ENCODE results near the gene SARS2. TPM values are rescaled to one million over a fixed set of nuclear protein-coding genes. Genes with fewer than 3 reads are reported as not detected.
"Not testable (repeated sequence)": the region's sequence is repeated elsewhere in the genome, so short reads cannot be mapped to it uniquely, and the experiment has no call there.

Gene SARS2
- total and polyA plus RNA-seq, 4 donors, result 15.9 to 19.2 (median 17.1) TPM

DNA sequence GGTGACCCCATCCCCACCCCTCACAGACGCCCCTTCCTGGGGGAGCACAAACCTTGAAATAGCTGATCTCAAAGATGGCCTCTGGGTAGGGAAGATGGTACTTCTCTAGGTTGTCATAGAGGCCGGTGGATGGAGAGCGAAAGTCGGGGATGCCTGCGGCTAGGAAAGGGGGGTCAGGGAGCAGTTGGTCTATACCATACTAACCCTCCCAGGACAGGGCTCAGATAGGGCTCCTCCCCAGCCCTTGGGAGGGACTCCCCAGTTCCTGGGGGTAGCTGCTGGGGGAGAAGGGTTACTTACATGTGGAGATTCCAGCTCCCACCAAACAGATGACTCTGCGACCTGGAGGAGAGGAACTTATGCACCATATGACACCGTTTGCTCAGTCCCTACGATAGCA is 40.8 kb downstream of the SARS2 start (continued):
- TF ChIP-seq HNF4A (conservative IDR thresholded peaks at IDR 0.05), result no peak
- no peak for TF ChIP-seq FOXA1 (IDR thresholded peaks at IDR 0.05)

DNA sequence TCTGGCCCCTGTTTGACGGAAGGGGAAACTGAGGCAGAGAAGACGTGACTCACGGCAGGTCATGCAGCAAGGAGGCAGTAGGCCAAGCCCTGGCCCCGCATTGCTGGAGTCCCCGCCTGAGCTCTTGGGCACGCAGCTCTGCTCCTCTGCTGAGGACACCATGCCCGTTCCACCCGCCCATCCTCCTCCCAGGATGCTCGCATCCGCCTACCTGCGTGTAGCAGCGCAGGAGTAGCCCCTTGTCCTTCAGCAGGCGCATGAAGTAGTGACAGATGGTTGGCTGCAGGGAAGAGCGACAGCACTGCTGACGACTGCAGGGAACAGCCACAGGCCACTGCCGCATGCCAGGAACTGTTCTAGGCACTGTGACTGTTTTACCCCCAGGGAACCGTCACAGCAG is 41.7 kb downstream of the SARS2 start:
- TF ChIP-seq RXRA (IDR thresholded peaks at IDR 0.05) (no peak), HNF4A (conservative IDR thresholded peaks at IDR 0.05) (no peak), FOXA1 (IDR thresholded peaks at IDR 0.05) (no peak), EGR1 (IDR thresholded peaks at IDR 0.05; ENCODE audit: low read depth in 2 of 2) (no peak), SP1 (IDR thresholded peaks at IDR 0.05) (no peak), RAD21 (IDR thresholded peaks at IDR 0.05) (no peak), JUND (IDR thresholded peaks at IDR 0.05) (no peak), TAF1 (conservative IDR thresholded peaks at IDR 0.05) (no peak), FOXA2 (IDR thresholded peaks at IDR 0.05) (no peak), HNF4G (IDR thresholded peaks at IDR 0.05) (no peak), NR2F2 (IDR thresholded peaks at IDR 0.05) (no peak), YY1 (IDR thresholded peaks at IDR 0.05) (no peak), GABPA (IDR thresholded peaks at IDR 0.05 in 1 of 2, conservative IDR thresholded peaks at IDR 0.05 in 1 of 2) (no peak)
- TF ChIP-seq, protein P1, sequence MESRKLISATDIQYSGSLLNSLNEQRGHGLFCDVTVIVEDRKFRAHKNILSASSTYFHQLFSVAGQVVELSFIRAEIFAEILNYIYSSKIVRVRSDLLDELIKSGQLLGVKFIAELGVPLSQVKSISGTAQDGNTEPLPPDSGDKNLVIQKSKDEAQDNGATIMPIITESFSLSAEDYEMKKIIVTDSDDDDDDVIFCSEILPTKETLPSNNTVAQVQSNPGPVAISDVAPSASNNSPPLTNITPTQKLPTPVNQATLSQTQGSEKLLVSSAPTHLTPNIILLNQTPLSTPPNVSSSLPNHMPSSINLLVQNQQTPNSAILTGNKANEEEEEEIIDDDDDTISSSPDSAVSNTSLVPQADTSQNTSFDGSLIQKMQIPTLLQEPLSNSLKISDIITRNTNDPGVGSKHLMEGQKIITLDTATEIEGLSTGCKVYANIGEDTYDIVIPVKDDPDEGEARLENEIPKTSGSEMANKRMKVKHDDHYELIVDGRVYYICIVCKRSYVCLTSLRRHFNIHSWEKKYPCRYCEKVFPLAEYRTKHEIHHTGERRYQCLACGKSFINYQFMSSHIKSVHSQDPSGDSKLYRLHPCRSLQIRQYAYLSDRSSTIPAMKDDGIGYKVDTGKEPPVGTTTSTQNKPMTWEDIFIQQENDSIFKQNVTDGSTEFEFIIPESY (IDR thresholded peaks at IDR 0.05), result no peak
- TF ChIP-seq, protein P2, sequence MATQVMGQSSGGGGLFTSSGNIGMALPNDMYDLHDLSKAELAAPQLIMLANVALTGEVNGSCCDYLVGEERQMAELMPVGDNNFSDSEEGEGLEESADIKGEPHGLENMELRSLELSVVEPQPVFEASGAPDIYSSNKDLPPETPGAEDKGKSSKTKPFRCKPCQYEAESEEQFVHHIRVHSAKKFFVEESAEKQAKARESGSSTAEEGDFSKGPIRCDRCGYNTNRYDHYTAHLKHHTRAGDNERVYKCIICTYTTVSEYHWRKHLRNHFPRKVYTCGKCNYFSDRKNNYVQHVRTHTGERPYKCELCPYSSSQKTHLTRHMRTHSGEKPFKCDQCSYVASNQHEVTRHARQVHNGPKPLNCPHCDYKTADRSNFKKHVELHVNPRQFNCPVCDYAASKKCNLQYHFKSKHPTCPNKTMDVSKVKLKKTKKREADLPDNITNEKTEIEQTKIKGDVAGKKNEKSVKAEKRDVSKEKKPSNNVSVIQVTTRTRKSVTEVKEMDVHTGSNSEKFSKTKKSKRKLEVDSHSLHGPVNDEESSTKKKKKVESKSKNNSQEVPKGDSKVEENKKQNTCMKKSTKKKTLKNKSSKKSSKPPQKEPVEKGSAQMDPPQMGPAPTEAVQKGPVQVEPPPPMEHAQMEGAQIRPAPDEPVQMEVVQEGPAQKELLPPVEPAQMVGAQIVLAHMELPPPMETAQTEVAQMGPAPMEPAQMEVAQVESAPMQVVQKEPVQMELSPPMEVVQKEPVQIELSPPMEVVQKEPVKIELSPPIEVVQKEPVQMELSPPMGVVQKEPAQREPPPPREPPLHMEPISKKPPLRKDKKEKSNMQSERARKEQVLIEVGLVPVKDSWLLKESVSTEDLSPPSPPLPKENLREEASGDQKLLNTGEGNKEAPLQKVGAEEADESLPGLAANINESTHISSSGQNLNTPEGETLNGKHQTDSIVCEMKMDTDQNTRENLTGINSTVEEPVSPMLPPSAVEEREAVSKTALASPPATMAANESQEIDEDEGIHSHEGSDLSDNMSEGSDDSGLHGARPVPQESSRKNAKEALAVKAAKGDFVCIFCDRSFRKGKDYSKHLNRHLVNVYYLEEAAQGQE (IDR thresholded peaks at IDR 0.05), result no peak
- TF ChIP-seq, protein P3, sequence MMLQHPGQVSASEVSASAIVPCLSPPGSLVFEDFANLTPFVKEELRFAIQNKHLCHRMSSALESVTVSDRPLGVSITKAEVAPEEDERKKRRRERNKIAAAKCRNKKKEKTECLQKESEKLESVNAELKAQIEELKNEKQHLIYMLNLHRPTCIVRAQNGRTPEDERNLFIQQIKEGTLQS (IDR thresholded peaks at IDR 0.05), result no peak
- TF ChIP-seq, protein P4, sequence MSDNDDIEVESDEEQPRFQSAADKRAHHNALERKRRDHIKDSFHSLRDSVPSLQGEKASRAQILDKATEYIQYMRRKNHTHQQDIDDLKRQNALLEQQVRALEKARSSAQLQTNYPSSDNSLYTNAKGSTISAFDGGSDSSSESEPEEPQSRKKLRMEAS (IDR thresholded peaks at IDR 0.05), result no peak
- TF ChIP-seq, protein P5, sequence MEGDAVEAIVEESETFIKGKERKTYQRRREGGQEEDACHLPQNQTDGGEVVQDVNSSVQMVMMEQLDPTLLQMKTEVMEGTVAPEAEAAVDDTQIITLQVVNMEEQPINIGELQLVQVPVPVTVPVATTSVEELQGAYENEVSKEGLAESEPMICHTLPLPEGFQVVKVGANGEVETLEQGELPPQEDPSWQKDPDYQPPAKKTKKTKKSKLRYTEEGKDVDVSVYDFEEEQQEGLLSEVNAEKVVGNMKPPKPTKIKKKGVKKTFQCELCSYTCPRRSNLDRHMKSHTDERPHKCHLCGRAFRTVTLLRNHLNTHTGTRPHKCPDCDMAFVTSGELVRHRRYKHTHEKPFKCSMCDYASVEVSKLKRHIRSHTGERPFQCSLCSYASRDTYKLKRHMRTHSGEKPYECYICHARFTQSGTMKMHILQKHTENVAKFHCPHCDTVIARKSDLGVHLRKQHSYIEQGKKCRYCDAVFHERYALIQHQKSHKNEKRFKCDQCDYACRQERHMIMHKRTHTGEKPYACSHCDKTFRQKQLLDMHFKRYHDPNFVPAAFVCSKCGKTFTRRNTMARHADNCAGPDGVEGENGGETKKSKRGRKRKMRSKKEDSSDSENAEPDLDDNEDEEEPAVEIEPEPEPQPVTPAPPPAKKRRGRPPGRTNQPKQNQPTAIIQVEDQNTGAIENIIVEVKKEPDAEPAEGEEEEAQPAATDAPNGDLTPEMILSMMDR (IDR thresholded peaks at IDR 0.05; ENCODE audit: low read depth, low read length, missing input control), result no peak
- 93% methylated on average over 17 of the region's 17 CpGs for WGBS
- H3K9me3 ChIP-seq (ENCODE audit: control insufficient read depth in 4 of 4, low read length in 3 of 4), result no peaks in the 10 kb centered on the region
- H3K27ac ChIP-seq (ENCODE audit: low read depth in 1 of 2, low read length in 2 of 2), result no peak overlapping the region
- H3K4me3 ChIP-seq (ENCODE audit: low read depth in 1 of 3, low read length in 3 of 3), result no peak overlapping the region
- peaks cover 2 to 24% (median 18%) of the 10 kb centered on the region in 4 donors for H3K36me3 ChIP-seq (ENCODE audit: control insufficient read depth in 4 of 4, insufficient read depth in 3 of 4, low read depth in 1 of 4, low read length in 3 of 4)
- no peaks in the 10 kb centered on the region for H3K27me3 ChIP-seq (ENCODE audit: control insufficient read depth in 4 of 4, insufficient read depth in 4 of 4, low read length in 3 of 4)
- no peak overlapping the region for H3K9ac ChIP-seq (ENCODE audit: low read depth in 1 of 2, low read length in 2 of 2)
- DNase-seq (ENCODE audit: low spot score), result no peak
- H3K4me1 ChIP-seq (ENCODE audit: control insufficient read depth in 4 of 4, insufficient read depth in 4 of 4, low read length in 3 of 4), result peaks cover 0 to 4% (median 3%) of the 10 kb centered on the region in 4 donors

DNA sequence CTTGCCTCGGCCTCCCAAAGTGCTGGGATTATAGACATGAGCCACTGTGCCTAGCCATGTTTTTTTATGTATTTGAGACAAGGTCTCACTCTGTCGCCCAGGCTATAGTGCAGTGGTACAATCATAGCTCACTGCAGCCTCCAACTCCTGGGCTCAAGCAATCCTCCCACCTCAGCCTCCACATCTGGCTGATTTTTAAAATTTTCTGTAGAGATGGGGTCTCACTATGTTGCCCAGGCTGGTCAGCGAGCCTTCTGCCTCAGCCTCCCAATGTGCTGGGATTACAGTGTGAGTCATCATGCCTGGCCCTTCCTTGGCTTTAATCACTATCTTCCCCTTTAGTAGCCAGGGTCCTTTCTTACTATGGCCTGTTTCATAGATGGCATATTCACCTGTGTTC is 45.9 kb downstream of the SARS2 start:
- H3K4me1 ChIP-seq (ENCODE audit: control insufficient read depth in 4 of 4, insufficient read depth in 4 of 4, low read length in 3 of 4); DNase-seq (ENCODE audit: low spot score); H3K9ac ChIP-seq (ENCODE audit: low read depth in 1 of 2, low read length in 2 of 2); H3K27ac ChIP-seq (ENCODE audit: low read depth in 1 of 2, low read length in 2 of 2); H3K27me3 ChIP-seq (ENCODE audit: control insufficient read depth in 4 of 4, insufficient read depth in 4 of 4, low read length in 3 of 4); H3K4me3 ChIP-seq (ENCODE audit: low read depth in 1 of 3, low read length in 3 of 3); H3K9me3 ChIP-seq (ENCODE audit: control insufficient read depth in 4 of 4, low read length in 3 of 4): not testable (repeated sequence)
- peaks cover 9 to 32% (median 16%) of the 10 kb centered on the region in 4 donors for H3K36me3 ChIP-seq (ENCODE audit: control insufficient read depth in 4 of 4, insufficient read depth in 3 of 4, low read depth in 1 of 4, low read length in 3 of 4)
- WGBS, result 96% methylated on average over 3 of the region's 3 CpGs
